Activated CD4-positive, alpha-beta T cell treated with anti-CD3 and anti-CD28 coated beads, Interleukin-2, amount 50 U/mL, for 1 hour (primary cell): ENCODE data around the gene SPOCK1.

Experiments used
- DNase-seq: peaks from one replicate; pipeline ENCODE4 v3.0.0-alpha.2; 2020

The SPOCK1 gene

GRCh38 chr5:137040641-137041340 is 458.3 kb downstream of the SPOCK1 start:
- no peak for DNase-seq

- DNase-seq, result no peak
These were observed 459.1 kb downstream of the SPOCK1 start for GRCh38 chr5:137040024-137040423.

GRCh38 chr5:137037848-137038247 is 461.3 kb downstream of the SPOCK1 start:
- no peak for DNase-seq

- DNase-seq, result no peak
These were observed 462.5 kb downstream of the SPOCK1 start for GRCh38 chr5:137036640-137037039.

GRCh38 chr5:137035480-137035878 is 463.6 kb downstream of the SPOCK1 start:
- DNase-seq, result no peak

- DNase-seq, result no peak
These were observed 464.2 kb downstream of the SPOCK1 start for GRCh38 chr5:137034764-137035479.

GRCh38 chr5:137034213-137034612 is 464.9 kb downstream of the SPOCK1 start:
- no peak for DNase-seq

- no peak for DNase-seq
These were observed 466.2 kb downstream of the SPOCK1 start for GRCh38 chr5:137032929-137033328.

GRCh38 chr5:137027758-137028157 is 471.4 kb downstream of the SPOCK1 start:
- DNase-seq, result no peak

GRCh38 chr5:137026296-137026695 is 472.8 kb downstream of the SPOCK1 start:
- no peak for DNase-seq

- no peak for DNase-seq
These were observed 475.1 kb downstream of the SPOCK1 start for GRCh38 chr5:137024044-137024443.

- no peak for DNase-seq
These were observed 475.8 kb downstream of the SPOCK1 start for GRCh38 chr5:137023371-137023770.

- DNase-seq, result no peak
These were observed 476.4 kb downstream of the SPOCK1 start for GRCh38 chr5:137022725-137023124.

GRCh38 chr5:137022043-137022442 is 477.1 kb downstream of the SPOCK1 start:
- no peak for DNase-seq

- DNase-seq, result no peak
These were observed 479.9 kb downstream of the SPOCK1 start for GRCh38 chr5:137019229-137019628.

GRCh38 chr5:137016783-137017324 is 482.3 kb downstream of the SPOCK1 start:
- DNase-seq, result no peak

GRCh38 chr5:137015540-137016116 is 483.5 kb downstream of the SPOCK1 start:
- no peak for DNase-seq

GRCh38 chr5:137014731-137015130 is 484.4 kb downstream of the SPOCK1 start:
- no peak for DNase-seq

GRCh38 chr5:137010226-137010625 is 488.9 kb downstream of the SPOCK1 start:
- DNase-seq, result no peak

GRCh38 chr5:137004279-137004678 is 494.8 kb downstream of the SPOCK1 start:
- DNase-seq, result no peak

GRCh38 chr5:137001026-137001569 is 498.0 kb downstream of the SPOCK1 start:
- DNase-seq, result no peak

- no peak for DNase-seq
These were observed 499.3 kb downstream of the SPOCK1 start for GRCh38 chr5:136999787-137000186.

GRCh38 chr5:136998854-136999357 is 500.2 kb downstream of the SPOCK1 start:
- DNase-seq, result no peak
